ENCODE results near the gene KCNG2.

GRCh38 chr18:79768745-79769144, 29.0 kb upstream of the KCNG2 start:
- TF ChIP-seq EP300 (IDR thresholded peaks at IDR 0.05; ENCODE audit: low read depth) (no peak), CTCF (IDR thresholded peaks at IDR 0.05) (no peak), POLR2A (IDR thresholded peaks at IDR 0.05) (no peak)

All from transverse colon (tissue), 3 donors.